Effector CD4-positive, alpha-beta T cell (primary cell): ENCODE measurements around the gene PTH1R.
A peak's percentile ranks its signal among the peaks of the same experiment; 100 is the strongest.

Source experiments
- DNase-seq: peaks from one replicate; pipeline ENCODE4 v3.0.0-alpha.2; 2020

The PTH1R gene

GRCh38 chr3:46917257-46917656, 39.7 kb downstream of the PTH1R start:
- DNase-seq = no peak

DNA sequence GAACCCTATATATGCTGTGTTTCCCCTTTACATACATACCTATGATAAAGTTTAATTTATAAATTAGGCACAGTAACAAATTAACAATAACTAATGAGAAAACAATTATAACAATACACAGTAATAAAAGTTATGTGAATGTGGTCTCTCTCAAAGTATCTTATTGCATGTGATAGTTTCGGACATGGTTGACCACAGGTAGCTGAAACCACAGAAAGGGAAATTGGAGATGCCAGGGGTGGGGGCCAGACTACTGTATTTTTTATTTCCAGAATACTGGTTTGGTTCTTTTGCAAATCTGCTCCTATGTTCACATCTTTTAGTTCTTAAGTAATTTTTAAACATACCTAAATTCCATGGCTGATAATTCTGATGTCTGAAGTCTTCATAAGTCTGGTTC, 40.7 kb downstream of the PTH1R start:
- no peak for DNase-seq

GRCh38 chr3:46918634-46919033, 41.1 kb downstream of the PTH1R start:
- no peak for DNase-seq

GRCh38 chr3:46921041-46921440, 43.5 kb downstream of the PTH1R start:
- DNase-seq = no peak

DNA sequence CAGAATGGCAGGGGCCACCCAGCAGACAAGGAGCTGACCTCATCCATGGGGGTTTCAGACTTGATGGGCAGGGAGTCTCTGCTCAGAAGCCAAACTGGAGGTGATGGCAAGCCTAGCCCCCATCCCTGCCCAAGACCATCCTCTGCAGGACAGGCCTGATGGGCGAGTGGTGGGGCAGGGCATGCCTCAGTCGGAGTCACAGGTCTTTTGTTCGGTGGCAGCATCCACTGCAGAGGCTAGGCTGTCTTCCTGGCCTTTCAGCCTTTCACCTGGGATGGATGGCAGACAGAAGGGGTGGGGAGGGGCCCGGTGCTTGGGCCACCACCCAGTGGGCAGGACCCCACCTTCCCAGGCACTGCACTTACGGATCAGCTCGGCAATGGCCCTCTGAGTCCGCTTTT, 44.4 kb downstream of the PTH1R start:
- DNase-seq = no peak

- no peak for DNase-seq
Measured at GRCh38 chr3:46922426-46922825, 44.9 kb downstream of the PTH1R start.

GRCh38 chr3:46922871-46923558, 45.5 kb downstream of the PTH1R start:
- no peak for DNase-seq

DNA sequence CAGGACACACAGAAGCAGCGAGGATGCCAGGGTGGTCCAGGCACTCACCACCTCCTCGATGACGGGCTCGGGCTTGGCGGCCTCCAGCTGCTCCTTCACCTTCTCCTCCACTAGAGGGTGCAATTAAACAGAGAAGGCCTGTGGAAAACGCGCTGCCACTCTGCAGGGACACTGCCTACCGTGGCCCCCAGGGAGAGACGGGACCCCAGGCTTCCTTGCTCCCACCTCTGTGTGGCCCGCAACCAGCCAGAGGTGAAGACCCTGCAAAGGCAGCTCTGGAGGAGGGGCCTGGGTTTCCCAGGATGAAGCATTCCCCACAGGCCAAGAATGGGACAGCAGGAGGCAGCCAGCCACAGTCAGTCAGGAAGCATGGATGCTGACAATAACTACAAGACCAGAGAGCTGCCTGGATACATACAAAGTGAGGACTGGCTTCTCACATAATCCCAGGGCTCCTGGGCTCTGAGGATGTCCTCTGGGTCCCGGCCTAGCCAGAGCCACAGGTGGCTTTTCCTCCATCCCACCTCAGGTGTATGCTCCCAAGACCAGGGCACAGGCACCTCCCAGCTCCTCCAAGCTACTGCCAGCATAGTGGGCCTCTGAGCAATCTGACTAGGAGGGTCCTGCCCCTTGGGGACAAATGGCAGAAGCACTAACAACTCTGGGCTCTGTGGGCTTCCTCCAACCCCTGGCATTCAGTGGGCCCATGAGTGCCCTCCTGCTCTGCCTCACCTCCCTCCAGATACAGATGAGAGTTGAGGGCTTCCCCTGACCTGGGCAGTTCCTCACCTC, 46.2 kb downstream of the PTH1R start:
- peak; percentile 14 for DNase-seq

GRCh38 chr3:46924921-46925584, 47.5 kb downstream of the PTH1R start:
- no peak for DNase-seq

DNA sequence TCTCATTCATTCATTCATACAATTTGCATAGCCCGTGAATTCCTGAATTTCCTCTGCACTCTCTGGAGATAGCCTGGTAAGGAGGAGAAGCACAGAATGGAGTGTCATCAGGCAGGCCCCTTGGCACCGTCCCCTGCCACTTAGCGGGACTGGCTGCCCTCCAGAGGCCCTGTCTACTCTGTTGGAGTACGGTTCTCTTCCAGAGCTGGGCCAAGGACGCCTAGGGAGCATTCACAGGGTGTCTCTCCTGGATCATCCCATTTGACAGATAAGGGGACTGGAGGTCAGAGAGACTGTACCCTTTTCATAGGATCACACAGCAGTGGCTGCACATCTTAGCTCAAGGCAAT, 48.0 kb downstream of the PTH1R start:
- DNase-seq = no peak

DNA sequence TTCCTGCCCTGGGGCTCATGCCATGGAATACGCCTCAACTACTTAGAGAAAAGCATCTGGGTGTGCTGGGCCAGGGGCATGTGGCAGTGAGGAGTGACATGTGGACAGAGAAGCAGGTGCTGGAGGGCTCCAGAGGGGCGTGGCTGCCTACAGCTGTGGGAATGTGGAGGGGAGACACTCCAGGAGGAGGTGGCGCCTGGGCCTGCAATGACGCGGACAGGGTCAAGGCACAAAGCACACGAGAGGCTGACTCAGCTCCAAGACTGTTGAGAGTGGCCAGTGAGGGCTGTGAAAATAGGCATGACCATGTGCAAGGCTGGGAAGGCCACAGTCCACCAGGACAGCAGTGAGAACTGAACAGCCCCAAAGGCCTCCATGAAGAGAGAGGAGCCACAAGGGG, 48.5 kb downstream of the PTH1R start:
- no peak for DNase-seq

DNA sequence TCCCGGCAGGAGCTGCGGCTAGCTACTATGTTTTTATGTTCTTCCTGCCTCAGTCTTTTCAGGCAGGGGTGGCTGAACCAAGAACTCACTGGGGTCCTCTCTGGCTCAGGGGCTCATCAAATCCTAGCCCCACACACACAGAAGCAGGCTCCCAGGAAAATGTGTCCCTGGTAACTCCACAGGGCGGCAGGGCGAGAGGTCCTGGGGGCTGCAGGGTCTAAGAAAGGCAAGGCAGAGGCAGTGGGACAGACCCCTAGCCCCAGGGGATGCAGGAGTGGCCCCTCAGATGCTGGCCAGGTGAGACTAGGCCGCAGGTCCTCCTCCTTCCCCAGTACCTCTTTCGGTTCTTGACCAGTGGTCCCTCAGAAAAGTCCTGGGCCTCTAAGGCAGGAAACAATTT, 48.9 kb downstream of the PTH1R start:
- no peak for DNase-seq

GRCh38 chr3:46926871-46927717, 49.6 kb downstream of the PTH1R start:
- no peak for DNase-seq

DNA sequence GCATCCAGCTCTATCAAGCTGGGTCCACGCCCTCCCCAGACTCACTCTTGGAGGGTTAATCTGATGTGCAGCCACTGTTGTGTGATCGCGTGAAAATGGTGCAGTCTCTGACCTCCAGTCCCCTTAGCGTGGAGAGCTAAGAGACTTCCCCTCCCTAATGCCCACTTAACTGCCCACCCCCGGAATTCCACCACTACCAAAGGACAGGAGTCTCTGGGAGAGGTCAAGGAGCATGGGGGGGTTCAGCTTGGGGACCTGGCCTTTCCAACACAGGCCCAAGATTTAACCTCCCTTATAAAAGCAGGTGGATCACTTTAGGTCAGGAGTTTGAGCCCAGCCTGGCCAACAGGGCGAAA, 50.2 kb downstream of the PTH1R start:
- no peak for DNase-seq

DNA sequence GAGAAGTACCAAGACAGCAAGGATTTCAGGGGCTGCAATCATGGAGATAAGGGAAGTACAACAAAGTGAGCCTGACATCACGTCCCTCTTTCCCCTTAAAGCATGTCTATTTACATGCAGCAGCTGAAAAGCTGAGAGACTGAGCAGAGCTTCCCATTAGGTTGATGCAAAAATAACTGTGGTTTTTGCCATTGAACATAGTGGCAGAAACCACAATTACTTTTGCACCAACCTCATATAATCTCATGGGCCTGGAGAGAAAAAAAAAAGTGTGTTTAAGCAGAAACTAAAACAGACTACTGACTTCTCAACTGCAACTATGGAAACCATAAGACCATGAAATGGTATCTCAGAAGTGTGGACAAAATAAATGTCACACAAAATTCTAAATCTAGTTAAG, 50.8 kb downstream of the PTH1R start:
- DNase-seq = no peak

DNA sequence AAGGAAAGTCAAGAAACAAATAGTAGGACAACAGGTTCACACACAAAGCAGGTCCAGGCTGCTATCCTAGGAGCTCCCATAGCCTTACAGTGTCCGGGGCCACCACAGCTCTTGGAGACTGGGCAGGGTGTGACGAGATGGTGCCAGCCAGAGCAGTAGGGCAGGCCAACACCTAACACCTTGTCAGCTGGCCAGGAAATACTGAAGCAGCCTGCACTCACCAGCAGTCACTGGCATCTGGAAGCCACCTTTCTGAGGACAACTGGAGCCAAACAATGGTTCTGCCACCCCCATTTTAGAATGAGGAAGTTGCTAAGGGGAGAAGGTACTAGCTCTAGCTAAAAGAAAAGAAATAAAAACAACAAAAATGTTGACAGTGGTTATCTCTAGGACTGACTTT, 51.8 kb downstream of the PTH1R start:
- DNase-seq = no peak

GRCh38 chr3:46930166-46930944, 52.8 kb downstream of the PTH1R start:
- no peak for DNase-seq

DNA sequence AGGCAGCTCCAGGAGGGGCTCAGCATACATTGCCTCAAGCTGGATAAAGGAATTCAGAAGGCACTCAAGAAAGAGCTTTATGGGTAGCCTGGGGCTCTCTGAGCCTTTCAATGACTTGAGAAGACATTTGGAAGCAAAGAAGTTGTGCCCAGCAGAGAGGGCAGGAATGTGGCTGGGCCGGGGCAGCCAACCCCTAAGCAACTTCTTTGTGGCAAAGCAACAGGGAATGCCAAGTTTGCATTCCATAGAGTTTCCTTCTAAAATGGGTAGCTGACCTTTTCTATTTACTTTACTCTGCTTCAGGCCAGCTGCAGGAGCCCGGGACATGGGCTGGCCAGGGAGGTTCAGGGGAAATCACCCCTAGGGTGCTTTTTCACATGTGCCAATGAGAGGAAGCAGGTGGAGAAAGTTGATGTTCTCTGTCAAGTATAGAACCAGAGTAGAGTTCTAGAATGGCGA, 53.5 kb downstream of the PTH1R start:
- DNase-seq = no peak

- no peak for DNase-seq
Measured at GRCh38 chr3:46931631-46932331, 54.3 kb downstream of the PTH1R start.

- no peak for DNase-seq
Measured at GRCh38 chr3:46932455-46933225, 55.1 kb downstream of the PTH1R start.

DNA sequence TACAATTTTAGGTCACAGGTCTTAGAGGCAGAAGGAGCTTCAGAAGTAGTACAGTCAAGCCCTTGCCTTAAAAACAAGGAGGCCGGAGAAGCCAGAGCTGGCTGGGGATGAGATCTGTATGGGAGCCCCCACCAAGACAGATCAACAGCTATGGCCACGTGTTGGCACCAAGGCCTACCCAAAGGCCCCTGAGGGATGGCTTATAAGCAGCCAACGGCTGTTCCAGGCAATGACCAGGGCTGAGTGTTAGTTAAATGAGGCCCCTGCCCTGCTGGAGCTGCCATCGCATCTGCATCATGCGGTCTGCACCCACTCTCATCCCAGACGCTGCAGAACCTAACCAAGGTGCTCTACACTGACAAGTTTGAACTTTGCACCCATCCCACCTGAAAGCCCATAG, 55.7 kb downstream of the PTH1R start:
- no peak for DNase-seq
